ENCODE data around the gene MYCBPAP. TPM values are rescaled to one million over a fixed set of nuclear protein-coding genes. Genes with fewer than 3 reads are reported as not detected.

The MYCBPAP gene
- total RNA-seq, 2 donors from 2014 or later = 1.2 to 1.3 TPM

DNA sequence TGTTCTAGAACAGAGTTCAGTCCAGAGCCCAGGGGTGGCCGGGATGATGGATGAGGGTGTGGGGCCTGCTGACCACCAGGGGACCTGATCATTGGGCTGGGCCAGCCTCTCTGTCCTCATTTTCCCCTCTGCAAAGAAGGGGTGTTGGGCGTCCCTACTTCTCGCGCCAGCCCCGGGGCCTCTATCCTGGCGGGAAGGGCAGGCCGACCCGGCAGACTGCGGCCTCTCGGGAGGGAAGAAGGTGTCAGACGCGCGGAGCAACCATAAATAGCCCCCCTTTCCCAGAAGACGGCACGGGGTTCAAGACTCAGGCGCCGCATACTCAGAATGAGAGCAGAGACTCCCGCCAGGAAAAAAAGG, 50.3 kb downstream of the MYCBPAP start:
- no peaks in the 10 kb centered on the region for H3K9me3 ChIP-seq (ENCODE audit: control insufficient read depth, low read length, poor library complexity, severe bottlenecking)
- H3K4me3 Mint-ChIP-seq = peak overlapping the region; percentile 89

DNA sequence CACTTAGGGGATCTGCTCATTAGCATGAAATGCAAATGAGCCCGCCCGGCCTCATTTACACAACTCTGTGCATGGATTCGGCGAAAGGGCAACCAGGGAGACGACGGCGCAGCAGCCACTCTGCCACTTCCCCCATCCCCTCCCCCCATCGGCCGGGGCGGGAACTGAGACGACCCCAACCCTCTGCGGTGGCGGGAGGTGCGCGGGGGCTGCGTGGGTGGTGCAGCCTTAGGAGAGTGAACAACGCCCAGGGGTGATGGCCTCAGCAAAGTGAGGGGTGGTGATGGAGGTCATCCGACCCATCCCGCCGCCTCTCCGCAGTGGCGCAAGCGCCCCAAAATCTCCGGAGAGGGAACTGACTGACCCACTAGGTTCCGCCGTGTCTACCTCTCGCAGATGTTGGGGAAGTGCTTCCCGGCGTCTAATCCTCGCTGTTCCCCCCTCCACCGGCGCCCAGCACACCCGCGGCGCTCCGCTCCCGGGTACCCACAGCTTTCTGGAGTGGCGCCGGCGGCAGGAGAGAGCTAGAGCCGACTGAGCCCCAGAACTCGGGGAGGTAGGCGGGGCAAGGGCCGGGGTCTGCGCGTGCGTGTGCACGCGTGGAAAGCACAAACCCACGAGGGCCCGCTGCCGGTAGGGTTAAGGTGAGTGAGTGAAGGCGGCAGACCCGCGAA, 50.8 kb downstream of the MYCBPAP start:
- Mint-ChIP-seq H3K36me3 (ENCODE audit: low read depth) (peaks cover 2% of the 10 kb centered on the region), H3K27me3 (peaks cover 29% of the 10 kb centered on the region), H3K4me3 (peak overlapping the region; percentile 89), H3K4me1 (peaks cover 14% of the 10 kb centered on the region), H3K27ac (no peak overlapping the region)
- no peaks in the 10 kb centered on the region for H3K9me3 ChIP-seq (ENCODE audit: control insufficient read depth, low read length, poor library complexity, severe bottlenecking)
- peak in 1 of 3 donors; percentile 23 for DNase-seq
- ATAC-seq = no peak

More for the DNA sequence above, 50.3 kb downstream of the MYCBPAP start:
- no peak for DNase-seq
- peaks cover 14% of the 10 kb centered on the region for H3K4me1 Mint-ChIP-seq
- peaks cover 29% of the 10 kb centered on the region for H3K27me3 Mint-ChIP-seq
- peaks cover 2% of the 10 kb centered on the region for H3K36me3 Mint-ChIP-seq (ENCODE audit: low read depth)
- no peak overlapping the region for H3K27ac Mint-ChIP-seq
- ATAC-seq = no peak

- ATAC-seq (peak; percentile 20), DNase-seq (no peak)
- peaks cover 14% of the 10 kb centered on the region for H3K4me1 Mint-ChIP-seq
- peaks cover 2% of the 10 kb centered on the region for H3K36me3 Mint-ChIP-seq (ENCODE audit: low read depth)
- H3K9me3 ChIP-seq (ENCODE audit: control insufficient read depth, low read length, poor library complexity, severe bottlenecking) = no peaks in the 10 kb centered on the region
- peak overlapping the region; percentile 89 for H3K4me3 Mint-ChIP-seq
- H3K27me3 Mint-ChIP-seq = peaks cover 32% of the 10 kb centered on the region
- H3K27ac Mint-ChIP-seq = no peak overlapping the region
Observed at GRCh38 chr17:50559674-50560184, 51.5 kb downstream of the MYCBPAP start.

GRCh38 chr17:50560185-50560824, 52.1 kb downstream of the MYCBPAP start, which contains the start of gene CACNA1G:
CACNA1G (plus strand) TSS chr17:50560715; CDS start chr17:50561460, 745 bp downstream.
- ATAC-seq (peak; percentile 93), DNase-seq (peak; percentile 82 to 83 (median 83))
- peaks cover 38% of the 10 kb centered on the region for H3K27me3 Mint-ChIP-seq
- no peaks in the 10 kb centered on the region for H3K36me3 Mint-ChIP-seq (ENCODE audit: low read depth)
- no peaks in the 10 kb centered on the region for H3K9me3 ChIP-seq (ENCODE audit: control insufficient read depth, low read length, poor library complexity, severe bottlenecking)
- H3K4me3 Mint-ChIP-seq = peak within 1 kb of the TSS; percentile 89
- peaks cover 18% of the 10 kb centered on the region for H3K4me1 Mint-ChIP-seq
- H3K27ac Mint-ChIP-seq = no peak within 1 kb of the TSS

GRCh38 chr17:50560931-50561745, 52.9 kb downstream of the MYCBPAP start:
- H3K4me3 Mint-ChIP-seq = peak overlapping the region; percentile 78
- H3K4me1 Mint-ChIP-seq = peaks cover 26% of the 10 kb centered on the region
- ATAC-seq (peak; percentile 22), DNase-seq (peak in 2 of 3 donors; percentile 30 to 32)
- H3K27ac Mint-ChIP-seq = no peak overlapping the region
- H3K36me3 Mint-ChIP-seq (ENCODE audit: low read depth) = no peaks in the 10 kb centered on the region
- peaks cover 46% of the 10 kb centered on the region for H3K27me3 Mint-ChIP-seq
- no peaks in the 10 kb centered on the region for H3K9me3 ChIP-seq (ENCODE audit: control insufficient read depth, low read length, poor library complexity, severe bottlenecking)

DNA sequence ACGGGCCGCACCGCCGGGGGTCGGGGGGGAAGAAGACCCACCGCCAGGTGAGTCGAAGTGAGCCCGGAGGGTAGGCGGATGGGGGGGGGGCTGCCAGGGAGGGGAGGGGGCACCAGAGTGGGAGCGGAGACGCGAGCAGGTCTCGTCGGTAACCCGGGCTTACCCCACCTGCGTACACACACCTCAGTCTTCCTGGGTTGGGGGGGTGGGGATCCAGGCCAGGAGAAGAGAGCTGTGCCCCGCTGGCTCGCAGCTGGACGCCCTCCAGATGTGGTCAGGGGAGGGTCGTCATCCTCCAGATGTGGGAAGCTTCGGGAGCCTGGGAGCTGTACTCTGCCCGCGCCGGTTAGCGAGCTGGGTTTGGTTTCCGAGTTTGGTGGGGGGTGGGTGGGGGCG, 53.5 kb downstream of the MYCBPAP start:
- DNase-seq = no peak
- peaks cover 52% of the 10 kb centered on the region for H3K27me3 Mint-ChIP-seq
- peak overlapping the region; percentile 78 for H3K4me3 Mint-ChIP-seq
- ATAC-seq = no peak
- H3K27ac Mint-ChIP-seq = peak overlapping the region; percentile 70
- H3K9me3 ChIP-seq (ENCODE audit: control insufficient read depth, low read length, poor library complexity, severe bottlenecking) = no peaks in the 10 kb centered on the region
- no peaks in the 10 kb centered on the region for H3K36me3 Mint-ChIP-seq (ENCODE audit: low read depth)
- peaks cover 28% of the 10 kb centered on the region for H3K4me1 Mint-ChIP-seq

DNA sequence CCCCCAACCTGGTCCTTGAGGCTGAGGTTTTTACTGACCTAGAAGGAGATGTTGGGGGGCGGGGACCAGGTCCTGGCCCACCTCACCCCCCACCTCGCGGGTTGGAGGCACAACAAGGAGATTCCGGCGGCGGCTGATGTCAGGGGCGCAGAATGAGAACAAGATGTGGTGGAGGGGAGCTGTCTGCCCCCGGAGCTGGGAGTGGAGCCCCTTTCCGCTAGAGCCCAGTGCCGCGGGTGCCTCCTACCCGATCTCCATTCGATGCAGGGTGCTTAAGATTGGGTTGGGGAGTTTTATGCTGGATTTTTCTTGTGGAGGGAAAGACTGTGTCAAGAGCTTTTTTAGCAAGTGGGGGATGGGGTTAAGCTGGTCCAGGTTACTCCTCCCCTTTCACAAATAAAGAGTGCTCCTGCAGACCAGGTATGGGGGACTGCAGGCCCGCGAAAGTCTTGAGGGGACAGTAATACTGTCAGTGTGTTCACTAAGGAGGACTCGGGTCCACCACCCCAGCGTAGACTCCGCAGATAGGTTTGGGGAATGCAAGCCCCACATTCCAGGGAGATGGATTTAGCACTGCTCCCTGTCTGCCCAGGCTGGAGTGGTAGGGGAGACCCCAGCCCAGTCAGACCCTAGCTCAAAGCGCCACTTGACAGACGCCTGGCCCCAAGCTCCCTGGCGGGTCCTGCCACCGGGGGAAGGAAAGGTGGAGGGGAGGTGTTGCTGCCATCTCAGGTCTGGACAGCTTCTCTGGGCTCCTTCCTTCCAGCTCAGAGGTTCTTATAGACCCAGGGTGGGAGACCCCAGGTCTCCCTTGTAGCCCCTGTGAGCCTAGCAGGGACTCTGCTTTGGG, 54.2 kb downstream of the MYCBPAP start:
- DNase-seq = peak in 1 of 3 donors; percentile 24
- Mint-ChIP-seq H3K4me1 (peaks cover 28% of the 10 kb centered on the region), H3K27me3 (peaks cover 54% of the 10 kb centered on the region), H3K27ac (peak overlapping the region; percentile 70), H3K4me3 (peak overlapping the region; percentile 78), H3K36me3 (ENCODE audit: low read depth) (no peaks in the 10 kb centered on the region)
- H3K9me3 ChIP-seq (ENCODE audit: control insufficient read depth, low read length, poor library complexity, severe bottlenecking) = no peaks in the 10 kb centered on the region
- ATAC-seq = no peak

DNA sequence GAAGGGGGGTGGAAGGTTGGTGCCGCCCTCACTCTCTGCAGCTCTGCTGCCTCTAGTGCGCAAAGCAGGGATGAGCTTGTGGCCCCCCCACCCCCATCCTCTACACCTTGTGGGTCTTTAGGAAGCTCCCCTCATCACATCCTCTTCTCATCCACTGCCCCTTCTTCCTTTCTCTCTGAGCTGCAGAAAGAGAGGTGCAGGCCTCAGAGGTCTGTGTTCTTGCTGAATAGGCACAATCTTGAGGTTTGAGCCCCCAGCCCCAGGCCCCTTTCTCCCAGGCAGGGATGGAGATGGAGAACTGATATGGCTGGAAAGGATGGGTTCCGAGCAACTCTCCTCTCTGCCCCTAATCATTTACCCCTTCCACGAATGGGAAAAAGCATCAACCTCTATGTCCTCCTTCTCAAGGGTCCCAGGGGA, 54.9 kb downstream of the MYCBPAP start:
- Mint-ChIP-seq H3K27ac (no peak overlapping the region), H3K4me3 (no peak overlapping the region), H3K27me3 (peaks cover 56% of the 10 kb centered on the region), H3K36me3 (ENCODE audit: low read depth) (no peaks in the 10 kb centered on the region), H3K4me1 (peaks cover 28% of the 10 kb centered on the region)
- ATAC-seq = no peak
- DNase-seq = no peak
- no peaks in the 10 kb centered on the region for H3K9me3 ChIP-seq (ENCODE audit: control insufficient read depth, low read length, poor library complexity, severe bottlenecking)

DNA sequence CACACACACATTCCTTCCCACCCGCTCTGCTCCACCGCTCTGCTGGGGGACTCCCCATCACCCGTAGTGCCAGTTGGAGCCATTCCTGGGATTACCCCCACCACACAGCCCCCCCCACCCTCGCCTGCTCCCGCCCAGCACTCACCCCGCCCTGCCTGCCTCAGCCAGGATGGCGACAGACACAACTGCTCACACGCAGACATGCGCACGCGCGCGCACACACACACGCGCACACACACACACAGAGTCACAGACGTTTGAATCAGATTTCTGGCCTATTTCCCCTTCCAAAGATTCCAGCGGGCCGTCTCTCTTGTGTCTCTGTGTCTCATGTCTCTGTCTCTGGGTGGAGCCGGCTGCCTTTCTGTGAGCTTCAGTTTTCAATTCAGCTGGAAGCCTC, 56.7 kb downstream of the MYCBPAP start:
- H3K27ac Mint-ChIP-seq = peak overlapping the region; percentile 83
- DNase-seq (no peak), ATAC-seq (no peak)
- H3K36me3 Mint-ChIP-seq (ENCODE audit: low read depth) = no peaks in the 10 kb centered on the region
- peak overlapping the region; percentile 12 for H3K4me3 Mint-ChIP-seq
- H3K4me1 Mint-ChIP-seq = peaks cover 22% of the 10 kb centered on the region
- H3K27me3 Mint-ChIP-seq = peaks cover 44% of the 10 kb centered on the region
- H3K9me3 ChIP-seq (ENCODE audit: control insufficient read depth, low read length, poor library complexity, severe bottlenecking) = no peaks in the 10 kb centered on the region

- no peak for DNase-seq
- Mint-ChIP-seq H3K4me3 (peak overlapping the region; percentile 12), H3K27ac (peak overlapping the region; percentile 83), H3K36me3 (ENCODE audit: low read depth) (no peaks in the 10 kb centered on the region), H3K4me1 (peaks cover 18% of the 10 kb centered on the region), H3K27me3 (peaks cover 44% of the 10 kb centered on the region)
- no peaks in the 10 kb centered on the region for H3K9me3 ChIP-seq (ENCODE audit: control insufficient read depth, low read length, poor library complexity, severe bottlenecking)
- ATAC-seq = peak; percentile 69
Observed at GRCh38 chr17:50565402-50566350, 57.4 kb downstream of the MYCBPAP start.

GRCh38 chr17:50566886-50567285, 58.6 kb downstream of the MYCBPAP start:
- ATAC-seq = no peak
- H3K4me3 Mint-ChIP-seq = no peak overlapping the region
- DNase-seq = no peak
- no peaks in the 10 kb centered on the region for H3K36me3 Mint-ChIP-seq (ENCODE audit: low read depth)
- H3K9me3 ChIP-seq (ENCODE audit: control insufficient read depth, low read length, poor library complexity, severe bottlenecking) = no peaks in the 10 kb centered on the region
- peaks cover 22% of the 10 kb centered on the region for H3K4me1 Mint-ChIP-seq
- peaks cover 56% of the 10 kb centered on the region for H3K27me3 Mint-ChIP-seq
- H3K27ac Mint-ChIP-seq = peak overlapping the region; percentile 83

Data from T-helper 17 cell (primary cell).